Fibroblast of mammary gland (primary cell): ENCODE measurements around the gene MED15.
A peak's percentile ranks its signal among the peaks of the same experiment; 100 is the strongest.

Experiments
- DNase-seq: peaks from one replicate; pipeline ENCODE4 v3.0.0-alpha.2; 2010; ENCODE audit warnings: low read depth
- H3K4me3 ChIP-seq: 2 replicates; pipeline ENCODE4 v1.5.1; 2011; ENCODE audit warnings: low read depth, mild to moderate bottlenecking, low read length, moderate library complexity; ENCODE audit not compliant: control insufficient read depth
- CTCF ChIP-seq: conservative IDR thresholded peaks from 2 replicates; pipeline ENCODE4 v1.5.1; 2011; ENCODE audit warnings: low read depth, low read length, inconsistent platforms; ENCODE audit not compliant: control insufficient read depth, insufficient read depth

Gene MED15

GRCh38 chr22:20528405-20528978 is 21.1 kb downstream of the MED15 start:
- no peak overlapping the region for H3K4me3 ChIP-seq
- no peak for TF ChIP-seq CTCF
- DNase-seq: no peak

GRCh38 chr22:20530368-20531153 is 23.2 kb downstream of the MED15 start:
- peak; percentile 84 for DNase-seq
- H3K4me3 ChIP-seq: no peak overlapping the region
- no peak for TF ChIP-seq CTCF

DNA sequence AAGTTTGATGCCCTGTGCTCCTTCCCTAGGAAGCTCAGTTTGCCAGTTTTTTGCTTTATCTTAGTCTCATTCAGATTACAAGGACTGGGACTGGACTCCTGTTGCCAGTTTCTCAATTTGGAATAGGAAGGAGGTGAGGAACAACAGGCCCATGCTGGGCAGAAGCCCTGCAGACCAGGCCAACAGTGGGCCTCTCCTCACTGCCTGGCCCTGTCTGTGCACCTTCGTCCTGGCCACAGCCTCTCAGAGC is 23.7 kb downstream of the MED15 start:
- TF ChIP-seq CTCF: no peak
- DNase-seq: no peak
- H3K4me3 ChIP-seq: no peak overlapping the region

- H3K4me3 ChIP-seq: no peak overlapping the region
- no peak for TF ChIP-seq CTCF
- DNase-seq: peak; percentile 90
Observed at GRCh38 chr22:20531404-20532201, 24.2 kb downstream of the MED15 start.

- TF ChIP-seq CTCF: no peak
- H3K4me3 ChIP-seq: no peak overlapping the region
- DNase-seq: no peak
Observed at GRCh38 chr22:20532256-20532993, 25.0 kb downstream of the MED15 start.

DNA sequence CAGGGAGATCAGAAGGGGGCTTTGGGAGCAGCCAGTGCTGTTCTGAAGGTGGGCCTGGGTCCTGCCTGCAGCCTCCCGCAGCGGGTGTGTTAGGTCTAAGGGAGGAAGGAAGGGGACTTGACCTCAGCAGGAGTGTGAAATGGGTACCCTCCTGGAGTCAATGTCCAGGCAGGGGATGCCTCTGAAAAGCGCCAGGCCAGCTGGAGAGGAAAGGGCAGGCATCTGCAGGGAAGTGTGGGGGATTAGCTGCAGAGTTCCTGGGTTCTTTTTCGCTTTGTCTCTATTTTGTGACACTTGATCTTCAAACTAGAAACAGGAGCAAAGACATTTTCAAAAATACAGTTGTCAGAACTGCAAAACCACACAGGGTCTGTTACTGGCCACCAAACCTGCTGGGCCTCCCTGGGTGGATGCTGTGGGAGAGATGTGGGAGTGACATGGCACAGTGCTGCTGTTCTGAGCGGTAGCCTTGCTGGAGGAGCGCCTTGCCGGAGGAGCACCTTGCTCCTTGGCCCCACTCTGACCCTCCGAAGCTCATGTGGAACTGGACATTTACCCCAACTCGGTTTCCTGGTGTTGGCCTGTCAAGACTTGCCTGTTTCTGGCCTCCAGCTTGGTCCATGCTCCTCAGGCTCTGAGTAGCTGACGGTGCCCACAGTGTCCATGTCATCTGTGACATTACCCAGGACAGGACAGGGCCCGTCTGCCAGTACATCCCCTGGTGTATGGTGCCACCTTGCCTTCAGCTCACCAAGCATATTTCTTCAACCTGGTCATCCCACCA is 25.9 kb downstream of the MED15 start:
- no peak overlapping the region for H3K4me3 ChIP-seq
- DNase-seq: no peak
- no peak for TF ChIP-seq CTCF
